ENCODE measurements around the gene PRKG1. TPM values are rescaled to one million over a fixed set of nuclear protein-coding genes. Genes with fewer than 3 reads are reported as not detected.
"Not testable (repeated sequence)": the region's sequence is repeated elsewhere in the genome, so short reads cannot be mapped to it uniquely, and the experiment has no call there.

The PRKG1 gene
- total RNA-seq, 1 experiment from 2014 or later, result 10.4 TPM

- Histone ChIP-seq H2BK5ac (ENCODE audit: insufficient read length, low read length) (no peak overlapping the region), H2BK120ac (ENCODE audit: low read depth, low read length, poor library complexity, severe bottlenecking) (no peak overlapping the region), H2BK15ac (ENCODE audit: low read depth, low read length) (no peak overlapping the region), H3K23ac (ENCODE audit: insufficient read length, low read depth, low read length) (no peak overlapping the region), H2AFZ (ENCODE audit: low read length) (no peak overlapping the region), H4K5ac (ENCODE audit: insufficient read length, low read depth, low read length) (no peak overlapping the region), H3K18ac (ENCODE audit: insufficient read length, low read depth, low read length) (no peak overlapping the region), H3K79me1 (ENCODE audit: insufficient read depth, low read depth, low read length, poor library complexity, severe bottlenecking) (no peaks in the 10 kb centered on the region), H3K4ac (ENCODE audit: low read depth, low read length) (no peak overlapping the region), H4K91ac (ENCODE audit: insufficient read length, low read depth, low read length) (no peak overlapping the region), H3K27ac (ENCODE audit: insufficient read length, low read depth, low read length) (peak overlapping the region; percentile 40), H3K27me3 (ENCODE audit: insufficient read depth, low read length) (no peaks in the 10 kb centered on the region), H3K9me3 (ENCODE audit: control insufficient read depth, low read depth, low read length) (no peaks in the 10 kb centered on the region), H2BK12ac (ENCODE audit: insufficient read length, low read depth, low read length) (no peak overlapping the region), H3K79me2 (ENCODE audit: insufficient read depth, low read length) (no peaks in the 10 kb centered on the region; the same call in 1 of the 2 replicates), H3K56ac (ENCODE audit: insufficient read length, low read depth, low read length) (no peak overlapping the region), H3K4me1 (ENCODE audit: insufficient read depth, low read length) (peaks cover 2% of the 10 kb centered on the region; the same call in 1 of the 2 replicates), H2AK5ac (ENCODE audit: insufficient read length, low read length) (no peak overlapping the region), H4K8ac (replicated peaks; ENCODE audit: insufficient read length, low read depth, low read length) (no peak overlapping the region), H4K20me1 (ENCODE audit: control insufficient read depth, insufficient read depth, insufficient read length) (no peaks in the 10 kb centered on the region), H3T11ph (ENCODE audit: low read length) (no peak overlapping the region), H3K9ac (ENCODE audit: extremely low read depth, insufficient read length, low read length) (peak overlapping the region; percentile 59), H3K4me2 (ENCODE audit: insufficient read depth, insufficient read length, low read length) (peak overlapping the region; percentile 63), H3K14ac (ENCODE audit: insufficient read depth, low read length) (no peak overlapping the region), H3K23me2 (ENCODE audit: insufficient read length, low read depth, low read length, poor library complexity, severe bottlenecking) (no peaks in the 10 kb centered on the region), H2BK20ac (ENCODE audit: low read depth, low read length, poor library complexity, severe bottlenecking) (no peak overlapping the region)
- Mint-ChIP-seq H3K27ac (peak overlapping the region; percentile 55 to 98 (median 87)), H3K9me3 (peaks cover 0 to 20% of the 10 kb centered on the region in 2 experiments; a peak in 3 of 5 replicates), H3K27me3 (ENCODE audit: low read depth) (peaks cover 5% of the 10 kb centered on the region), H3K4me3 (peak overlapping the region; percentile 98 to 100), H3K4me1 (peaks cover 47 to 67% of the 10 kb centered on the region in 2 experiments), H3K36me3 (ENCODE audit: insufficient read depth in 1 of 3, low read depth in 3 of 3) (peaks cover 72 to 93% (median 81%) of the 10 kb centered on the region in 3 experiments)
- WGBS (ENCODE audit: extremely low coverage, insufficient read length, low lambda C conversion rate), result no CpG with 5 or more reads among the region's 6 CpGs
- DNase-seq, result no peak
- TF ChIP-seq CTCF (conservative IDR thresholded peaks at IDR 0.05), result no peak
Observed at GRCh38 chr10:52032681-52033629, 958.7 kb downstream of the PRKG1 start.

- H3K36me3 Mint-ChIP-seq (ENCODE audit: insufficient read depth in 1 of 3, low read depth in 3 of 3), result peaks cover 43 to 49% (median 46%) of the 10 kb centered on the region in 3 experiments
- DNase-seq, result peak; percentile 47
Observed at GRCh38 chr10:52039002-52039793, 964.9 kb downstream of the PRKG1 start.

More at GRCh38 chr10:52039002-52039793, 964.9 kb downstream of the PRKG1 start:
- not testable (repeated sequence) for H4K8ac ChIP-seq (replicated peaks; ENCODE audit: insufficient read length, low read depth, low read length); H3K79me1 ChIP-seq (ENCODE audit: insufficient read depth, low read depth, low read length, poor library complexity, severe bottlenecking); H3K23ac ChIP-seq (ENCODE audit: insufficient read length, low read depth, low read length); H4K91ac ChIP-seq (ENCODE audit: insufficient read length, low read depth, low read length); H3K14ac ChIP-seq (ENCODE audit: insufficient read depth, low read length); H2BK20ac ChIP-seq (ENCODE audit: low read depth, low read length, poor library complexity, severe bottlenecking); H3K9me3 ChIP-seq (ENCODE audit: control insufficient read depth, low read depth, low read length); H3K4ac ChIP-seq (ENCODE audit: low read depth, low read length); H3K23me2 ChIP-seq (ENCODE audit: insufficient read length, low read depth, low read length, poor library complexity, severe bottlenecking); H2AFZ ChIP-seq (ENCODE audit: low read length); H3K27me3 Mint-ChIP-seq (ENCODE audit: low read depth); H4K20me1 ChIP-seq (ENCODE audit: control insufficient read depth, insufficient read depth, insufficient read length); H2BK120ac ChIP-seq (ENCODE audit: low read depth, low read length, poor library complexity, severe bottlenecking); H2BK15ac ChIP-seq (ENCODE audit: low read depth, low read length); H3K27me3 ChIP-seq (ENCODE audit: insufficient read depth, low read length); H3K56ac ChIP-seq (ENCODE audit: insufficient read length, low read depth, low read length); H3T11ph ChIP-seq (ENCODE audit: low read length); H2BK12ac ChIP-seq (ENCODE audit: insufficient read length, low read depth, low read length); H3K18ac ChIP-seq (ENCODE audit: insufficient read length, low read depth, low read length); H2BK5ac ChIP-seq (ENCODE audit: insufficient read length, low read length); H2AK5ac ChIP-seq (ENCODE audit: insufficient read length, low read length); H3K4me1 ChIP-seq (ENCODE audit: insufficient read depth, low read length); H4K5ac ChIP-seq (ENCODE audit: insufficient read length, low read depth, low read length); H3K79me2 ChIP-seq (ENCODE audit: insufficient read depth, low read length)
- peak overlapping the region; percentile 98 to 99 (median 99) for H3K27ac Mint-ChIP-seq
- Histone ChIP-seq H3K27ac (ENCODE audit: insufficient read length, low read depth, low read length) (peak overlapping the region; percentile 53), H3K9ac (ENCODE audit: extremely low read depth, insufficient read length, low read length) (peak overlapping the region; percentile 93), H3K4me2 (ENCODE audit: insufficient read depth, insufficient read length, low read length) (peak overlapping the region; percentile 56)
- no CpG with 5 or more reads among the region's 15 CpGs for WGBS (ENCODE audit: extremely low coverage, insufficient read length, low lambda C conversion rate)
- peaks cover 12 to 26% of the 10 kb centered on the region in 2 experiments for H3K9me3 Mint-ChIP-seq
- peaks cover 54 to 84% of the 10 kb centered on the region in 2 experiments for H3K4me1 Mint-ChIP-seq
- H3K4me3 Mint-ChIP-seq, result peak overlapping the region; percentile 98 to 100

Data from H9 (cell line).